Activated CD8-positive, alpha-beta memory T cell treated with anti-CD3 and anti-CD28 coated beads, Interleukin-2, amount 50 U/mL, for 1 hour (primary cell): Measurements from ENCODE around the gene SETD7.
"Not testable (repeated sequence)": the region's sequence is repeated elsewhere in the genome, so short reads cannot be mapped to it uniquely, and the experiment has no call there.

Source experiments
- DNase-seq: peaks from one replicate; pipeline ENCODE4 v3.0.0-alpha.2; 2020; ENCODE audit errors: extremely low read depth

The SETD7 gene

DNA sequence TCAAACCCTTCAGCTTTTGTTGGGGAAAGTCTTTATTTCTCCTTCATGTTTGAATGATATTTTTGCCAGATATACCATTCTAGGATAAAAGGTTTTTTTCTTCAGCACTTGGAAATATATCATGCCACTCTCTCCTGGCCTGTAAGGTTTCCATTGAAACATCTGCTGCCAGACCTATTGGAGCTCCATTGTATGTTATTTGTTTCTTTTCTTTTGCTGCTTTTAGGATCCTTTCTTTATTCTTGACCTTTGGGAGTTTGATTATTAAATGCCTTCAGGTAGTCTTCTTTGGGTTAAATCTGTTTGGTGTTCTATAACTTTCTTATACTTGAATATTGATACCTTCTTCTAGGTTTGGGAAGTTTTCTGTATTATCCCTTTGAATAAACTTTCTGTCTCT is 87.3 kb downstream of the SETD7 start:
- not testable (repeated sequence) for DNase-seq

GRCh38 chr4:139465922-139466321 is 90.1 kb downstream of the SETD7 start:
- DNase-seq = no peak

- DNase-seq = not testable (repeated sequence)
Measured at GRCh38 chr4:139464512-139464911, 91.5 kb downstream of the SETD7 start.

DNA sequence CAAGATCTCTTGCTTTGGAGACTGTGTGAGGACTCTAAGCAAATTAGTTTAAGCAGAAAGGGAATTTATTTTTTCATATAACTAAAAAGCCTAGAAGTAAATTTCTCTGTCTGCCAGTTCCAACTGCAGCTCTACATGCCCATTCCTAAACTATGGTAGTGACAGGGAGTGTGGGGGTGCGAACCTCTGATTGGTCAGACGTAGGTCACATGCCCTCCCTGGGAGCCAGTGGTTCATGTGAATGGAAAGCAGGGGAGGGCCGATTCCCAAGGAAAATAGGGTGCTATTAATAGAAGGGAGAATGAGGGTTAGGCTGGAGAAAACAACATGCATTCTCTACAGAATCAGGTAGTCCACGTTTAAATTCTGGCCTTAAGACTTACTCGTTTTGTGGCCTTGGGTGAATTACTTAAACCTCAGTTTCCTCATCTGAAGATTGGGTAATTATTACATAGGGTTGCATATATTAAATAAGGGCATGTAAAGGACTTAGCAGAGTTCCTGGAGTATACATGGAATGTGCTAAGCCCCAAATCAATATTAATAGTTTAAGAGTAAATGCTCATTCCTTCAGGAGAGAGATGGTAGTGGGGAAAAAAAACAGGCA is 94.9 kb downstream of the SETD7 start:
- no peak for DNase-seq

DNA sequence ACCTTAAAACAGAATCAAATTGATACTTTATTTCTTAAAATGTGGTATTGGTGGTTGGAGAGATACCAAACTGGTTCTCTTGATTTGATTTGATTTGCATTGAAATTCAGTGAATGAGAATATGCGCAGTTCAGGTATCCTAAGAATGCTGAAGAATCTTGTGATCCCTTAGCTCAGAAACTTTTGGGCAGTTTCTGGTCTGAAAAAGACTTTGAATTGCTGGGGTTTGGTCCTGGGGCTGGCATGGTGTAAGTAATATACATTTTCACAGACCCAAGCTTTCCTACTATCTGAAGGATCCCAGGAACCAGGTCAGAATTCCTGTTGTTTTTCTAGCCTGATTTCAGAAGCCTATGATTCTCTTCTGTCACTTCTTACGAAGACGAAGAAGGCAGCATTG is 95.5 kb downstream of the SETD7 start:
- no peak for DNase-seq

DNA sequence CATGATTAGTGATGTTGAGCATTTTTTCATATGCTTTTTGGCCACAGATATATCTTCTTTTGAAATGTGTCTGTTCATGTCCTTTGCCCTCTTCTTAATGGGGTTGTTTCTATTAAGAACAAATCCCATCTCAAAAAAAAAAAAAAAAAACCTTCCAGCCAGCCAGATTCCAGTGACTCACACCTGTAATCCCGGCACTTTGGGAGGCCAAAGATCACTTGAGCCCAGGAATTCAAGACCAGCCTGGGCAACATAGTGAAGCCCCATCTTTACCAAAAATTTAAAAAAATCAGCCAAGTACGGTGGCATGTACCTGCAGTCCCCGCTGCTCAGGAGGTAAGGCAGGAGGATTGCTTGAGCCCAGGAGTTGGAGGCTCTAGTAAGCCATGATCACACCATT is 97.0 kb downstream of the SETD7 start:
- no peak for DNase-seq

- no peak for DNase-seq
Measured at GRCh38 chr4:139458543-139458942, 97.5 kb downstream of the SETD7 start.

GRCh38 chr4:139457318-139457717 is 98.7 kb downstream of the SETD7 start:
- no peak for DNase-seq

- no peak for DNase-seq
Measured at GRCh38 chr4:139455126-139455538, 100.9 kb downstream of the SETD7 start.

GRCh38 chr4:139454111-139455045 is 101.6 kb downstream of the SETD7 start, which contains the start of gene RAB33B:
Gene RAB33B (plus strand): TSS chr4:139454121. CDS start chr4:139454196, 75 bp downstream.
- no peak for DNase-seq

GRCh38 chr4:139453371-139454110 is 102.5 kb downstream of the SETD7 start:
- peak; percentile 92 for DNase-seq

DNA sequence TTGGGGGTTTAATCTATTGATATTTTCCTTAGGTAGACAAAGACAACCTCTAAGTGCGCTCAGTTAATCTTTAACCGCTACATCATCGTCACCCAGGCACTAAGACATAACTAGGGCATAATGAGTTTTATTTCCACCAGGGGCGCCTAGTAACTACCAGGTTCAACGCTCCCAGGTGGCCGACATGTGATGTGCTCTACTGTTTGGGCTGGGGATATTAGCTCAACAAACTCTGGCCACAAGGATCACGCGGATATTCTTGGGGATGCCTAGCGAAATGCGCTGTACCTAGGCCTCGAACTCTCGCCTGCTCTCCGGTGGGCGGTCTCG is 103.0 kb downstream of the SETD7 start:
- DNase-seq = peak; percentile 54

DNA sequence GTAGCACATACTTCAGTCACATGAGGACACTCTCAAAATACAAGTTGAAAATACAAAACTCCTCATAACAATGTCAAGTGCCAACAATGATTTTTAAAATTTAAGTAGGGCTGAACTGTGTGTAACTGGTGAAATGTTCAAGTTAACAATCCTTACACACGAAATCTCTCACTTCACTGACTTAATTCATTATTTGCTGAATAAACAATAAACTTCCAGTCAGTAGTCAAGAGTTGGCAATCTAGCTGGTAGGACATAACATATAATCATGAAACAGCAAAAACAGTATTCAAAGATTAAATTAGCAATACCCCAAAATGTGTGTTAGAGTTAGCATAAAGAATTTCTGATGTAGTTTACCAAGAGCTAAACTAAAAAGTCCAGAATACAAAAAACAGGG is 104.0 kb downstream of the SETD7 start:
- no peak for DNase-seq

DNA sequence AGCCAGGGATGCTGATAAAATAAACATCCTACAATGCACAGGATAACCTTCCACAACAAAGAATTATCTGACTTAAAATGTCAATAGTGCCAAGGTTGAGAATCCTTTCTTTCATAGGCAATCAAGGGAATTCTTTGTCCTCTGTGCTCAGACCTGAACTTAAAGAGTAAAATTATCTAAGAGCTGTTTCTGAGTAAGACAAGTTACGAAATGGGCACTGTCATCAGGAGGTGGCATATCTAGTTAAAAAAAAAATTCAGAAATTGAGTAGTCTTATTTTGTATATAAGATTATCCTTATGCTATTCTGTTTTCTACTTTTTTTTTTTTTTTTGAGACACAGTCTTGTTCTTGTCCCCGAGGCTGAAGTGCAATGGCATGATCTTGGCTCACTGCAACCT is 105.4 kb downstream of the SETD7 start:
- no peak for DNase-seq

- DNase-seq = not testable (repeated sequence)
Measured at GRCh38 chr4:139447078-139447477, 108.9 kb downstream of the SETD7 start.
